ENCODE measurements around the gene CIP2A.

- TF ChIP-seq RAD21 (conservative IDR thresholded peaks at IDR 0.05): no peak
- no peak for TF ChIP-seq CTCF (IDR thresholded peaks at IDR 0.05; ENCODE audit: poor library complexity, severe bottlenecking)
- TF ChIP-seq MXI1 (conservative IDR thresholded peaks at IDR 0.05; ENCODE audit: poor library complexity, severe bottlenecking): no peak
- TF ChIP-seq EZH2 (IDR thresholded peaks at IDR 0.05; ENCODE audit: borderline replicate concordance, insufficient read depth, low read length, poor library complexity, severe bottlenecking): no peak
- no peak for TF ChIP-seq SMC3 (conservative IDR thresholded peaks at IDR 0.05; ENCODE audit: poor library complexity)
- TF ChIP-seq POLR2AphosphoS5 (IDR thresholded peaks at IDR 0.05): no peak
- TF ChIP-seq REST (IDR thresholded peaks at IDR 0.05; ENCODE audit: borderline replicate concordance): no peak
Measured at GRCh38 chr3:108569336-108569735, 19.9 kb downstream of the CIP2A start.
